GM12878 (cell line): ENCODE measurements around the gene ZKSCAN1. TPM values are rescaled to one million over a fixed set of nuclear protein-coding genes. Genes with fewer than 3 reads are reported as not detected.
A peak's percentile ranks its signal among the peaks of the same experiment; 100 is the strongest.

Source experiments
- ATF7 ChIP-seq: fragments of 450-650 bp; IDR thresholded peaks from 2 replicates; pipeline ENCODE4 v1.6.1; 2016; ENCODE audit warnings: low read depth, mild to moderate bottlenecking
- BACH1 ChIP-seq: fragments of 450-650 bp; IDR thresholded peaks from 2 replicates; pipeline ENCODE4 v1.6.1; 2017; ENCODE audit warnings: mild to moderate bottlenecking, borderline replicate concordance
- CHD4 ChIP-seq: fragments of 200-600 bp; sonication (generic); IDR thresholded peaks from 2 replicates; pipeline ENCODE4 v1.6.1; 2016; ENCODE audit warnings: mild to moderate bottlenecking
- E4F1 ChIP-seq: fragments of 450-650 bp; IDR thresholded peaks from 2 replicates; pipeline ENCODE4 v1.6.1; 2018; ENCODE audit warnings: borderline replicate concordance, mild to moderate bottlenecking; ENCODE audit not compliant: partially characterized antibody
- EP300 ChIP-seq, 2 experiments: fragments of 150-350 bp in 1 of 2; IDR thresholded peaks; 2 replicates each; pipeline ENCODE4 v1.6.1; 2011 to 2012; ENCODE audit warnings: low read depth in 2 of 2, low read length in 2 of 2, borderline replicate concordance in 1 of 2, improper control_type of control experiment in 1 of 2, inconsistent platforms in 1 of 2; ENCODE audit not compliant: control insufficient read depth in 1 of 2
- ETV6 ChIP-seq, 2 experiments: fragments of 450-650 bp in 1 of 2; IDR thresholded peaks in 1 of 2; conservative IDR thresholded peaks in 1 of 2; 2 replicates each; pipeline ENCODE4 v1.6.1; 2014; ENCODE audit warnings: antibody characterized with exemption in 1 of 2, borderline replicate concordance in 1 of 2, low read depth in 1 of 2, mild to moderate bottlenecking in 1 of 2, moderate library complexity in 1 of 2
- MEF2A ChIP-seq: IDR thresholded peaks from 2 replicates; pipeline ENCODE4 v1.6.1; 2011; ENCODE audit warnings: low read depth, mild to moderate bottlenecking, low read length, moderate library complexity; ENCODE audit not compliant: insufficient read depth
- NFYB ChIP-seq: IDR thresholded peaks from 2 replicates; pipeline ENCODE4 v1.6.1; 2011; ENCODE audit warnings: low read depth, mild to moderate bottlenecking, low read length, improper control_type of control experiment, moderate library complexity; ENCODE audit not compliant: insufficient read depth
- RELA ChIP-seq: fragments of 450-650 bp; IDR thresholded peaks from 2 replicates; pipeline ENCODE4 v1.8.0; 2014; ENCODE audit warnings: borderline replicate concordance; ENCODE audit not compliant: partially characterized antibody
- RELB ChIP-seq: fragments of 450-650 bp; IDR thresholded peaks from 2 replicates; pipeline ENCODE4 v1.6.1; 2017; ENCODE audit warnings: low read depth, mild to moderate bottlenecking, moderate library complexity
- SPI1 ChIP-seq: IDR thresholded peaks from 2 replicates; pipeline ENCODE4 v1.6.1; 2011; ENCODE audit warnings: low read depth, mild to moderate bottlenecking, low read length, moderate library complexity, borderline replicate concordance; ENCODE audit not compliant: insufficient read depth
- ZBTB33 ChIP-seq: fragments of 450-650 bp; IDR thresholded peaks from 2 replicates; pipeline ENCODE4 v1.6.1; 2017; ENCODE audit warnings: mild to moderate bottlenecking
- ZBTB40 ChIP-seq: fragments of 450-650 bp; IDR thresholded peaks from 2 replicates; pipeline ENCODE4 v1.6.1; 2016; ENCODE audit warnings: mild to moderate bottlenecking, moderate library complexity, borderline replicate concordance
- polyA plus RNA-seq, 11 experiments: library from polyadenylated mRNA; depleted of rRNA in 4 of 11; unstranded in 6 of 11; stranded (reverse) in 5 of 11; fragments of >200 nt; fragmentation: Nextera tagmentation in 4 of 11; fragmentation: Illumina TruSeq in 1 of 11; extraction: Ambion mirVana in 4 of 11; extraction: Trizol in 1 of 11; gene quantifications; 1 replicate in 1 of 11; 2 replicates in 10 of 11; pipeline versions ENCODE4 v1.2.1 to v1.2.3, GENCODE V29; 2011 to 2016; ENCODE audit warnings: inconsistent platforms in 2 of 11, missing spikeins in 2 of 11, low read depth in 1 of 11
- total RNA-seq, 4 experiments: library from RNA; depleted of rRNA in 3 of 4; stranded (reverse); fragments of >200 nt in 3 of 4; fragmentation: Illumina TruSeq in 1 of 4; extraction: Trizol in 1 of 4; gene quantifications; 2 replicates each; pipeline versions ENCODE4 v1.2.1 to v1.2.3, GENCODE V29; 2013 to 2021
- TF ChIP-seq, protein P1 (sequence below): IDR thresholded peaks from 2 replicates; pipeline ENCODE4 v1.6.1; 2012; ENCODE audit warnings: low read depth, low read length, improper control_type of control experiment
- TF ChIP-seq, protein P2 (sequence below): IDR thresholded peaks from 2 replicates; pipeline ENCODE4 v1.6.1; 2012; ENCODE audit warnings: low read depth, low read length, improper control_type of control experiment

Gene ZKSCAN1
- total and polyA plus RNA-seq, 10 of the 15 experiments (the other 5 are each of a cell fraction or from before 2014, with no cell fraction given) = 3.2 to 34.4 (median 18.1) TPM

DNA sequence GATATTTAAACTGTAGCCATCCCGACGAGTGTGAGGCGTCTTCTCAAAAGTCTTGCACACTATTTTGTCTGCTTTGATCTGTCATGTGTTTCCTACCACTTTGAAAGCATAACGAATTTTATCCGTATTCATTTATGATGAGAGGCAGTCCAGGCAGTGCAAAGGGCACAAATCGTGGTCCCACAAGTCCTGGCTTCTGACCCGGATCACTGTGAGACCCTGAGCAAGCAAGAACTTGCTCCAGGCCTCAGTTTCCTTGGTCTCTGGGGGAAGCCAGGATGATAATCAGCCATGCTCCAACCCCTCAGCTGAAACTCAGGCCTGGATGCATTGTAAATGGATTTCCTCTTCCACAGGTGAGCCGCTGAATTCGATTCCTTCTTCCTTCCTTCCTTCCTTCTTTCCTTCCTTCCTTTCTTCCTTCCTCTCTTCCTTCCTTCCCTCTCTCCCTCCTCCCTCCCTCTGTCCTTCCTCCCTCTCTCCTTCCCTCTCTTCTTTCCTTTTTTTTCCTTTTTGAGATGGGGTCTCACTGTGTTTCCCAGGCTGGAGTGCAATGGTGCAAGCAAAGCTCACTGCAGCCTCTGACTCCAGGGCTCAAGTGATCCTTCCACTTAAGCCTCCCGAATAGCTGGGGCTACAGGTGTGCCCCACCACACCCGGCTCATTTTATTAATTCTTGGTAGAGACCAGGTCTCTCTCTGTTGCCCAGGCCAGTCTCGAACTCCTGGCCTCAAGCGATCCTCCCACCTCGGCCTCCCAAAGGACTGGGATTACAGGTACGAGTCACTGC lies 18.4 kb upstream of the ZKSCAN1 start (continued):
- TF ChIP-seq E4F1 (no peak), RELA (no peak), ZBTB33 (no peak), NFYB (no peak), RELB (0 out of 2 replicates have a peak, but pooled peaks have one; percentile 35), ZBTB40 (no peak), CHD4 (no peak), BACH1 (no peak), MEF2A (no peak), SPI1 (no peak), ETV6 (conservative IDR thresholded peaks at IDR 0.05 in 1 of 2, IDR thresholded peaks at IDR 0.05 in 1 of 2; ENCODE audit: borderline replicate concordance in 1 of 2, low read depth in 1 of 2) (peak in 1 of 2 experiments; percentile 6; a peak in 1 of 4 replicates), EP300 (IDR thresholded peaks at IDR 0.05; ENCODE audit: borderline replicate concordance in 1 of 2, control insufficient read depth in 1 of 2, low read depth in 2 of 2, low read length in 2 of 2) (no peak), ATF7 (no peak)
- TF ChIP-seq, protein P1, sequence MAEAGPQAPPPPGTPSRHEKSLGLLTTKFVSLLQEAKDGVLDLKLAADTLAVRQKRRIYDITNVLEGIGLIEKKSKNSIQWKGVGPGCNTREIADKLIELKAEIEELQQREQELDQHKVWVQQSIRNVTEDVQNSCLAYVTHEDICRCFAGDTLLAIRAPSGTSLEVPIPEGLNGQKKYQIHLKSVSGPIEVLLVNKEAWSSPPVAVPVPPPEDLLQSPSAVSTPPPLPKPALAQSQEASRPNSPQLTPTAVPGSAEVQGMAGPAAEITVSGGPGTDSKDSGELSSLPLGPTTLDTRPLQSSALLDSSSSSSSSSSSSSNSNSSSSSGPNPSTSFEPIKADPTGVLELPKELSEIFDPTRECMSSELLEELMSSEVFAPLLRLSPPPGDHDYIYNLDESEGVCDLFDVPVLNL = no peak
- TF ChIP-seq, protein P2, sequence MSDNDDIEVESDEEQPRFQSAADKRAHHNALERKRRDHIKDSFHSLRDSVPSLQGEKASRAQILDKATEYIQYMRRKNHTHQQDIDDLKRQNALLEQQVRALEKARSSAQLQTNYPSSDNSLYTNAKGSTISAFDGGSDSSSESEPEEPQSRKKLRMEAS = no peak
